ENCODE measurements around the gene PITPNB.

GRCh38 chr22:27888310-27888709, 30.7 kb downstream of the PITPNB start:
- TF ChIP-seq CTCF (IDR thresholded peaks at IDR 0.05) (no peak), POLR2A (IDR thresholded peaks at IDR 0.05) (no peak), EP300 (IDR thresholded peaks at IDR 0.05) (no peak), POLR2AphosphoS5 (IDR thresholded peaks at IDR 0.05) (no peak)

Measured in sigmoid colon (tissue), 4 donors.